ENCODE data around the gene TTC39B.

The TTC39B gene

DNA sequence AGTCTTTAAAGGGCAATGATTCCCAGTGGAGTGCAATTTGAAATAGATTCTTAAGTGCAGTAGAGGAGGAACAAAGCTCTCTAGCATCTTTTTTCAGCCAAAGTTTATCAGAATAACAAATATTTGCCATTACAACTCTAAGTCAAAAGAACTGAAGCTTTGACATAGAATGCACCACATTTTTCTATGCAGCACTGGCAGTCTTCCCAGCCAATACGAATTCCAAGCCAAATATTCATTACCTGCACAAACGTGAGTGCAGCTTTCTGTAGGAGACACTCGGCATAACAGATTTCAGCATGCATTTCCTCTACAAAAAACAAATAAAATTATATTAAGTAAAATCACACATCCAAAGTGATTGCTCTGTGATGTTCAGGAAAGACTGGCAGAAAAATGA, 103.4 kb downstream of the TTC39B start:
- no peak overlapping the region for H3K4me3 ChIP-seq (ENCODE audit: low read length)
- no peak for DNase-seq (ENCODE audit: low read depth)
- TF ChIP-seq, protein P1, sequence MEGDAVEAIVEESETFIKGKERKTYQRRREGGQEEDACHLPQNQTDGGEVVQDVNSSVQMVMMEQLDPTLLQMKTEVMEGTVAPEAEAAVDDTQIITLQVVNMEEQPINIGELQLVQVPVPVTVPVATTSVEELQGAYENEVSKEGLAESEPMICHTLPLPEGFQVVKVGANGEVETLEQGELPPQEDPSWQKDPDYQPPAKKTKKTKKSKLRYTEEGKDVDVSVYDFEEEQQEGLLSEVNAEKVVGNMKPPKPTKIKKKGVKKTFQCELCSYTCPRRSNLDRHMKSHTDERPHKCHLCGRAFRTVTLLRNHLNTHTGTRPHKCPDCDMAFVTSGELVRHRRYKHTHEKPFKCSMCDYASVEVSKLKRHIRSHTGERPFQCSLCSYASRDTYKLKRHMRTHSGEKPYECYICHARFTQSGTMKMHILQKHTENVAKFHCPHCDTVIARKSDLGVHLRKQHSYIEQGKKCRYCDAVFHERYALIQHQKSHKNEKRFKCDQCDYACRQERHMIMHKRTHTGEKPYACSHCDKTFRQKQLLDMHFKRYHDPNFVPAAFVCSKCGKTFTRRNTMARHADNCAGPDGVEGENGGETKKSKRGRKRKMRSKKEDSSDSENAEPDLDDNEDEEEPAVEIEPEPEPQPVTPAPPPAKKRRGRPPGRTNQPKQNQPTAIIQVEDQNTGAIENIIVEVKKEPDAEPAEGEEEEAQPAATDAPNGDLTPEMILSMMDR (conservative IDR thresholded peaks at IDR 0.05; ENCODE audit: low read length): no peak

DNA sequence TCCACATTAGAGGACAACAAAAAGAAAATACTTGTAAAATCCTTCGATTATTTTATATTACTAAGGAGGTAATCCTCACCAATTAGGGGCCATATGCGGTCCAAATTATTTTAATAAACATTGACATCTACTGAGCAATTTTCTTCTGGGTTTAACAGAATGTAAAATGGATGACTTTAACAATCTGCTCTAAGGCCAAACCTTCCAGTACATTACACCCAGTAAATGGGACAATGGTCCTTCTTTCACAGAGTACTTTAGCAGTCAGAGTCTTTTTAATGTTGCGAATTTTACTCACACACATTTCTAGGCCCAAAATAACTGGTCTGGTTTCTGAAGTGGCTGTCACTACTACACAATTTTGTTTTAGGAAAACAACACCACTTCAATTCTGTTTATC, 106.9 kb downstream of the TTC39B start:
- H3K4me3 ChIP-seq (ENCODE audit: low read length): no peak overlapping the region
- TF ChIP-seq, protein P1 (conservative IDR thresholded peaks at IDR 0.05; ENCODE audit: low read length): no peak
- DNase-seq (ENCODE audit: low read depth): no peak

GRCh38 chr9:15192856-15193255, 114.2 kb downstream of the TTC39B start:
- DNase-seq (ENCODE audit: low read depth): no peak
- no peak overlapping the region for H3K4me3 ChIP-seq (ENCODE audit: low read length)
- TF ChIP-seq, protein P1 (conservative IDR thresholded peaks at IDR 0.05; ENCODE audit: low read length): no peak

DNA sequence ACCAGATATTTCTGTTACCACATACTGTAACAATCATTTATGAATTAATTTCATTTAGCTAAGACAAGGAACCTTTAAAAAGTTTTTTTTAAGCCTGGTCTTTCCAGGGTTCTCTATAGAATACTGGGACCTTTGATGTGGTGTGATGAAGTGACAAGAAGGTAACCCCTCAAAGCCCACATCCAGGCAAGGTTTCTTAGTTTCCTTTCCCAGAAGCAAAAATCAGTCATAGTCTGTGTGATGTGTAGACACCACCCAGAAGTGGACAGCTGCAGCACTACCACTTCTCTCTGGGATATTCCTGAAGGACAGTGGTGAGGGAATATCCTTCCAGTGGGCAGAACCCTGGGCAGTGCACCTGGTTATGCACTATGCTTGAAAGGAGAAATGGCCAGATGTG, 115.6 kb downstream of the TTC39B start:
- DNase-seq (ENCODE audit: low read depth): no peak
- no peak overlapping the region for H3K4me3 ChIP-seq (ENCODE audit: low read length)
- TF ChIP-seq, protein P1 (conservative IDR thresholded peaks at IDR 0.05; ENCODE audit: low read length): no peak

DNA sequence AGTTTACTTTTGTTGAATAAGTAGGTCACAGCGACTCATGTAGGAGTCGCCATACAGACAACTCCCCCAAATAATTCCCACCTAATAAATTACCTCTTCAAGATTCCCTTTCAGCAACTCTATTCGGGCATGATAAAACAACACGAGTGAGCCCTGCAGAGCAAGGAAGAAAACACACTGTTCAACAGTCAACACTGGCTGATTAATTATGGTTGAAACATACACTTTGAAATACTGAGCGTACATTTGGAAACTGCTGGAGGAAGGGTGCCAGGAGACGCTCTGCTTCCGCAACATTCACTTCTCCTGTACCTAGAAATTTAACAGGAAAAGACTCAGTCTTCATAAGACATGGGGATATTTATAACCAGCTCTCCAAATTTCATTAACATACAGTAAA, 117.5 kb downstream of the TTC39B start:
- DNase-seq (ENCODE audit: low read depth): no peak
- no peak overlapping the region for H3K4me3 ChIP-seq (ENCODE audit: low read length)
- TF ChIP-seq, protein P1 (conservative IDR thresholded peaks at IDR 0.05; ENCODE audit: low read length): no peak

GRCh38 chr9:15187589-15187988, 119.4 kb downstream of the TTC39B start:
- no peak overlapping the region for H3K4me3 ChIP-seq (ENCODE audit: low read length)
- DNase-seq (ENCODE audit: low read depth): no peak
- TF ChIP-seq, protein P1 (conservative IDR thresholded peaks at IDR 0.05; ENCODE audit: low read length): no peak

DNA sequence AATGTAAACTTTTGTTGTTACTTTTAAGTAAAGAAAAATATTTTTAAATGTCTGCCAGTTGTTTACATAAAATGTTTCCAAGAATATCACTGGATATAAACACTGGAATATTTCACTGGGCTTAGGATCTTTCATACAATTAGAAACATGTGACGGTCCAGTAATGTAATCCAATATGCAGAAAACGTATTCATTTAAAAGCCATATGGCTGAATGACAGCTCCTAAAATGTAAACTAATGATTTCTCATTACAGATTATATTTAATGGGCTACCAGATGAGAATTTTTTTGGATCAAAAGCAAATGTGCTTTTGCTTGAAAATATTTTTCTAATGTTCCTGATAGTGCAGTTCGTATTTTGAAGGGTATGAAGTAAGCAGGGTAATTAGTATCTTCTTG, 124.3 kb downstream of the TTC39B start:
- H3K4me3 ChIP-seq (ENCODE audit: low read length): no peak overlapping the region
- TF ChIP-seq, protein P1 (conservative IDR thresholded peaks at IDR 0.05; ENCODE audit: low read length): no peak
- no peak for DNase-seq (ENCODE audit: low read depth)

All from AG10803 (cell line).